HepG2 (cell line): ENCODE data around the gene TKTL1. TPM values are rescaled to one million over a fixed set of nuclear protein-coding genes. Genes with fewer than 3 reads are reported as not detected.

Source experiments
- KAT8 ChIP-seq: IDR thresholded peaks from 2 replicates; pipeline ENCODE4 v1.6.1; 2016; ENCODE audit warnings: missing genetic modification reagents, missing compliant biosample characterization
- NFIB ChIP-seq: sonication (generic); formaldehyde crosslinking; IDR thresholded peaks from 2 replicates; pipeline ENCODE4 v1.9.0; 2021; ENCODE audit warnings: missing genetic modification reagents, mild to moderate bottlenecking, borderline replicate concordance
- SAP130 ChIP-seq: IDR thresholded peaks from 2 replicates; pipeline ENCODE4 v1.6.1; 2016; ENCODE audit warnings: low read depth
- SOX5 ChIP-seq: IDR thresholded peaks from 2 replicates; pipeline ENCODE4 v1.6.1; 2016; ENCODE audit warnings: borderline replicate concordance
- ZBTB39 ChIP-seq: sonication (generic); formaldehyde crosslinking; IDR thresholded peaks from 2 replicates; pipeline ENCODE4 v1.5.0; 2020; ENCODE audit warnings: missing genetic modification reagents
- ZFP36 ChIP-seq: fragments of 150-350 bp; IDR thresholded peaks from 2 replicates; pipeline ENCODE4 v1.6.1; 2018; ENCODE audit warnings: borderline replicate concordance, low read length, low read depth; ENCODE audit not compliant: partially characterized antibody
- ZFX ChIP-seq: sonication (generic); formaldehyde crosslinking; IDR thresholded peaks from 2 replicates; pipeline ENCODE4 v1.4.0; 2020; ENCODE audit warnings: mild to moderate bottlenecking, low read depth, missing genetic modification reagents, moderate library complexity
- ZFY ChIP-seq: sonication (generic); formaldehyde crosslinking; IDR thresholded peaks from 2 replicates; pipeline ENCODE4 v1.4.0; 2020; ENCODE audit warnings: missing genetic modification reagents
- ZHX2 ChIP-seq, 2 experiments: sonication (generic) in 1 of 2; formaldehyde crosslinking in 1 of 2; IDR thresholded peaks; 2 replicates each; pipeline versions ENCODE4 v1.6.1 to v1.9.0; 2014 to 2022; ENCODE audit warnings: antibody characterized with exemption in 1 of 2, borderline replicate concordance in 1 of 2, inconsistent platforms in 1 of 2, low read depth in 1 of 2, missing genetic modification reagents in 1 of 2
- ZNF563 ChIP-seq: sonication (generic); formaldehyde crosslinking; IDR thresholded peaks from 2 replicates; pipeline ENCODE4 v1.8.0; 2022; ENCODE audit warnings: mild to moderate bottlenecking, moderate library complexity, missing genetic modification reagents
- ZNF775 ChIP-seq: sonication (generic); formaldehyde crosslinking; IDR thresholded peaks from 2 replicates; pipeline ENCODE4 v1.4.0; 2020; ENCODE audit warnings: missing genetic modification reagents, mild to moderate bottlenecking, moderate library complexity, borderline replicate concordance
- ZNF790 ChIP-seq: sonication (generic); formaldehyde crosslinking; IDR thresholded peaks from 2 replicates; pipeline ENCODE4 v1.8.0; 2022; ENCODE audit warnings: missing genetic modification reagents, mild to moderate bottlenecking, borderline replicate concordance
- ZSCAN31 ChIP-seq: sonication (generic); formaldehyde crosslinking; IDR thresholded peaks from 2 replicates; pipeline ENCODE4 v1.5.0; 2020; ENCODE audit warnings: low read depth, mild to moderate bottlenecking, missing genetic modification reagents
- polyA plus RNA-seq, 8 experiments: library from polyadenylated mRNA; depleted of rRNA in 3 of 8; stranded (reverse) in 7 of 8; unstranded in 1 of 8; fragments of >200 nt; fragmentation: Illumina TruSeq in 4 of 8; extraction: Trizol in 4 of 8; gene quantifications; 2 replicates each; pipeline versions ENCODE4 v1.2.1 to v1.2.3, GENCODE V29; 2011 to 2016; ENCODE audit warnings: low read depth in 4 of 8, missing spikeins in 1 of 8, mixed read lengths in 1 of 8; ENCODE audit not compliant: insufficient read depth in 1 of 8
- total RNA-seq, 5 experiments: library from RNA; depleted of rRNA; stranded (reverse); fragments of >200 nt; fragmentation: Illumina TruSeq; extraction: Trizol; gene quantifications; 2 replicates each; pipeline ENCODE4 v1.2.3, GENCODE V29; 2016; ENCODE audit warnings: low read depth in 1 of 5
- TF ChIP-seq, protein P1 (sequence below): sonication (generic); formaldehyde crosslinking; IDR thresholded peaks from 2 replicates; pipeline ENCODE4 v1.4.0; 2020; ENCODE audit warnings: missing genetic modification reagents
- TF ChIP-seq, protein P2 (sequence below): sonication (generic); formaldehyde crosslinking; IDR thresholded peaks from 2 replicates; pipeline ENCODE4 v1.4.0; 2020; ENCODE audit warnings: missing genetic modification reagents, borderline replicate concordance

Gene TKTL1
- total and polyA plus RNA-seq, 2 of the 13 experiments (the other 11 are each of a cell fraction or from before 2014, with no cell fraction given): not detected

GRCh38 chrX:154374313-154375155, 78.9 kb downstream of the TKTL1 start, which contains the start of gene FLNA (continued):
- no peak for TF ChIP-seq ZFP36
- TF ChIP-seq, protein P1, sequence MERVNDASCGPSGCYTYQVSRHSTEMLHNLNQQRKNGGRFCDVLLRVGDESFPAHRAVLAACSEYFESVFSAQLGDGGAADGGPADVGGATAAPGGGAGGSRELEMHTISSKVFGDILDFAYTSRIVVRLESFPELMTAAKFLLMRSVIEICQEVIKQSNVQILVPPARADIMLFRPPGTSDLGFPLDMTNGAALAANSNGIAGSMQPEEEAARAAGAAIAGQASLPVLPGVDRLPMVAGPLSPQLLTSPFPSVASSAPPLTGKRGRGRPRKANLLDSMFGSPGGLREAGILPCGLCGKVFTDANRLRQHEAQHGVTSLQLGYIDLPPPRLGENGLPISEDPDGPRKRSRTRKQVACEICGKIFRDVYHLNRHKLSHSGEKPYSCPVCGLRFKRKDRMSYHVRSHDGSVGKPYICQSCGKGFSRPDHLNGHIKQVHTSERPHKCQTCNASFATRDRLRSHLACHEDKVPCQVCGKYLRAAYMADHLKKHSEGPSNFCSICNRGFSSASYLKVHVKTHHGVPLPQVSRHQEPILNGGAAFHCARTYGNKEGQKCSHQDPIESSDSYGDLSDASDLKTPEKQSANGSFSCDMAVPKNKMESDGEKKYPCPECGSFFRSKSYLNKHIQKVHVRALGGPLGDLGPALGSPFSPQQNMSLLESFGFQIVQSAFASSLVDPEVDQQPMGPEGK (CRISPR knock-in tag): 0 out of 2 replicates have a peak, but pooled peaks have one; percentile 30
- no peak for TF ChIP-seq ZNF775 (CRISPR knock-in tag)
- no peak for TF ChIP-seq SOX5 (CRISPR knock-in tag)
- TF ChIP-seq, protein P2, sequence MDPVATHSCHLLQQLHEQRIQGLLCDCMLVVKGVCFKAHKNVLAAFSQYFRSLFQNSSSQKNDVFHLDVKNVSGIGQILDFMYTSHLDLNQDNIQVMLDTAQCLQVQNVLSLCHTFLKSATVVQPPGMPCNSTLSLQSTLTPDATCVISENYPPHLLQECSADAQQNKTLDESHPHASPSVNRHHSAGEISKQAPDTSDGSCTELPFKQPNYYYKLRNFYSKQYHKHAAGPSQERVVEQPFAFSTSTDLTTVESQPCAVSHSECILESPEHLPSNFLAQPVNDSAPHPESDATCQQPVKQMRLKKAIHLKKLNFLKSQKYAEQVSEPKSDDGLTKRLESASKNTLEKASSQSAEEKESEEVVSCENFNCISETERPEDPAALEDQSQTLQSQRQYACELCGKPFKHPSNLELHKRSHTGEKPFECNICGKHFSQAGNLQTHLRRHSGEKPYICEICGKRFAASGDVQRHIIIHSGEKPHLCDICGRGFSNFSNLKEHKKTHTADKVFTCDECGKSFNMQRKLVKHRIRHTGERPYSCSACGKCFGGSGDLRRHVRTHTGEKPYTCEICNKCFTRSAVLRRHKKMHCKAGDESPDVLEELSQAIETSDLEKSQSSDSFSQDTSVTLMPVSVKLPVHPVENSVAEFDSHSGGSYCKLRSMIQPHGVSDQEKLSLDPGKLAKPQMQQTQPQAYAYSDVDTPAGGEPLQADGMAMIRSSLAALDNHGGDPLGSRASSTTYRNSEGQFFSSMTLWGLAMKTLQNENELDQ (CRISPR knock-in tag): no peak
- no peak for TF ChIP-seq KAT8
- no peak for TF ChIP-seq NFIB
- TF ChIP-seq ZNF563 (CRISPR knock-in tag): 0 out of 2 replicates have a peak, but pooled peaks have one; percentile 34
- TF ChIP-seq ZNF790 (CRISPR knock-in tag): no peak
- peak; percentile 23; the same call in 1 of the 2 replicates for TF ChIP-seq ZFY (CRISPR knock-in tag)
- peak; percentile 46; the same call in 1 of the 2 replicates for TF ChIP-seq ZFX
- TF ChIP-seq ZBTB39 (CRISPR knock-in tag): no peak
- TF ChIP-seq ZSCAN31: no peak
- TF ChIP-seq ZHX2 (IDR thresholded peaks at IDR 0.05; ENCODE audit: low read depth): no peak
- no peak for TF ChIP-seq ZHX2 (CRISPR knock-in tag; IDR thresholded peaks at IDR 0.05; ENCODE audit: borderline replicate concordance)
- no peak; the same call in 1 of the 2 replicates for TF ChIP-seq SAP130 (CRISPR knock-in tag)
